Measurements from ENCODE around the gene TIMM50. TPM values are rescaled to one million over a fixed set of nuclear protein-coding genes. Genes with fewer than 3 reads are reported as not detected.

Gene TIMM50
- total and polyA plus RNA-seq, 4 donors, result 24.3 to 39.9 (median 30.5) TPM

- TF ChIP-seq ATF3 (IDR thresholded peaks at IDR 0.05) (no peak), ZBTB33 (IDR thresholded peaks at IDR 0.05) (no peak), FOXA1 (IDR thresholded peaks at IDR 0.05) (no peak), HNF4A (conservative IDR thresholded peaks at IDR 0.05) (no peak), REST (IDR thresholded peaks at IDR 0.05) (no peak), CTCF (IDR thresholded peaks at IDR 0.05; ENCODE audit: low read depth, low read length, missing input control) (no peak), MAX (IDR thresholded peaks at IDR 0.05) (no peak), SP1 (IDR thresholded peaks at IDR 0.05) (no peak), EGR1 (IDR thresholded peaks at IDR 0.05; ENCODE audit: low read depth in 2 of 2) (no peak), YY1 (IDR thresholded peaks at IDR 0.05) (no peak), HNF4G (IDR thresholded peaks at IDR 0.05) (no peak)
- WGBS, result 83% methylated on average over 6 of the region's 6 CpGs
- Histone ChIP-seq H3K9me3 (ENCODE audit: control insufficient read depth in 4 of 4, low read length in 3 of 4) (no peaks in the 10 kb centered on the region), H3K27ac (ENCODE audit: low read depth in 1 of 2, low read length in 2 of 2) (no peak overlapping the region), H3K9ac (ENCODE audit: low read depth in 1 of 2, low read length in 2 of 2) (no peak overlapping the region), H3K4me1 (ENCODE audit: control insufficient read depth in 4 of 4, insufficient read depth in 4 of 4, low read length in 3 of 4) (peaks cover 3 to 19% (median 15%) of the 10 kb centered on the region in 4 donors), H3K27me3 (ENCODE audit: control insufficient read depth in 4 of 4, insufficient read depth in 4 of 4, low read length in 3 of 4) (no peaks in the 10 kb centered on the region), H3K4me3 (ENCODE audit: low read depth in 1 of 3, low read length in 3 of 3) (no peak overlapping the region), H3K36me3 (ENCODE audit: control insufficient read depth in 4 of 4, insufficient read depth in 3 of 4, low read depth in 1 of 4, low read length in 3 of 4) (peaks cover 5 to 26% (median 8%) of the 10 kb centered on the region in 4 donors)
- no peak for DNase-seq (ENCODE audit: low spot score)
These were observed 2.5 kb downstream of the TIMM50 start for GRCh38 chr19:39483141-39483540.

GRCh38 chr19:39489756-39490155, 9.1 kb downstream of the TIMM50 start:
- H3K36me3 ChIP-seq (ENCODE audit: control insufficient read depth in 4 of 4, insufficient read depth in 3 of 4, low read depth in 1 of 4, low read length in 3 of 4), result peaks cover 16 to 52% (median 22%) of the 10 kb centered on the region in 4 donors
- TF ChIP-seq TAF1 (conservative IDR thresholded peaks at IDR 0.05), result no peak
- no peak for TF ChIP-seq SP1 (IDR thresholded peaks at IDR 0.05)
- TF ChIP-seq GABPA (IDR thresholded peaks at IDR 0.05 in 1 of 2, conservative IDR thresholded peaks at IDR 0.05 in 1 of 2), result no peak
- no peak for TF ChIP-seq FOXA1 (IDR thresholded peaks at IDR 0.05)
- no peak for TF ChIP-seq RXRA (IDR thresholded peaks at IDR 0.05)
- TF ChIP-seq REST (IDR thresholded peaks at IDR 0.05), result no peak
- TF ChIP-seq YY1 (IDR thresholded peaks at IDR 0.05), result no peak
- TF ChIP-seq RAD21 (IDR thresholded peaks at IDR 0.05), result no peak
- no peak for TF ChIP-seq NR2F2 (IDR thresholded peaks at IDR 0.05)
- TF ChIP-seq MAX (IDR thresholded peaks at IDR 0.05), result no peak
- no peak for TF ChIP-seq ZBTB33 (IDR thresholded peaks at IDR 0.05)

More at GRCh38 chr19:39489756-39490155, 9.1 kb downstream of the TIMM50 start:
- H3K4me1 ChIP-seq (ENCODE audit: control insufficient read depth in 4 of 4, insufficient read depth in 4 of 4, low read length in 3 of 4), result no peaks in the 10 kb centered on the region
- H3K9ac ChIP-seq (ENCODE audit: low read depth in 1 of 2, low read length in 2 of 2), result no peak overlapping the region
- no peak overlapping the region for H3K27ac ChIP-seq (ENCODE audit: low read depth in 1 of 2, low read length in 2 of 2)
- no peak for DNase-seq (ENCODE audit: low spot score)
- H3K27me3 ChIP-seq (ENCODE audit: control insufficient read depth in 4 of 4, insufficient read depth in 4 of 4, low read length in 3 of 4), result no peaks in the 10 kb centered on the region
- no peak overlapping the region for H3K4me3 ChIP-seq (ENCODE audit: low read depth in 1 of 3, low read length in 3 of 3)
- WGBS, result 82% methylated on average over 10 of the region's 10 CpGs
- no peaks in the 10 kb centered on the region for H3K9me3 ChIP-seq (ENCODE audit: control insufficient read depth in 4 of 4, low read length in 3 of 4)

All from liver (tissue), 9 donors.